Measurements from ENCODE around the gene HDAC9. TPM values are rescaled to one million over a fixed set of nuclear protein-coding genes. Genes with fewer than 3 reads are reported as not detected.

The HDAC9 gene
- total RNA-seq, 1 experiment from 2014 or later = 20.3 TPM

DNA sequence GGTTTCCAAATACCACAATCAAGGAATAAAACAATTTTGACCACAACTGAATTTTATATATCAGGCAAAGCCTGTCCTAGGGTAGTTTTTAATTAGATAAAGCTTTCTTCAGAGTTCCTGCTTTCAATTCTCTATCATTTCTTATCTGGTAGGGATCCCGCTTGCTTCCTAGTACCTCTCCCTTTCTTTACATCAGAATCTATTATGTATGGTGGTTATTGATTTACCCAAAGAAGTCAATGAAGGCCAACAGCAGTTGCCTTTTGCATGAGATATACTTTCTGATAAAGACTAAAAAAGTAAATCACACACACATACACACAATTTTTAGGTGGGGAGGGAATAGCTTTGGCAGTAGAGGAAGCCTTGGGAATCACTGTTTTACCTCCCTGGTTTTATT lies 70.7 kb downstream of the HDAC9 start:
- DNase-seq (ENCODE audit: low read depth, low spot score) = no peak
- in situ Hi-C loops (cut with HindIII; ENCODE audit: low pct_unique_long_range_greater_than_20kb, low sequenced_read_pairs) = no loop called here

DNA sequence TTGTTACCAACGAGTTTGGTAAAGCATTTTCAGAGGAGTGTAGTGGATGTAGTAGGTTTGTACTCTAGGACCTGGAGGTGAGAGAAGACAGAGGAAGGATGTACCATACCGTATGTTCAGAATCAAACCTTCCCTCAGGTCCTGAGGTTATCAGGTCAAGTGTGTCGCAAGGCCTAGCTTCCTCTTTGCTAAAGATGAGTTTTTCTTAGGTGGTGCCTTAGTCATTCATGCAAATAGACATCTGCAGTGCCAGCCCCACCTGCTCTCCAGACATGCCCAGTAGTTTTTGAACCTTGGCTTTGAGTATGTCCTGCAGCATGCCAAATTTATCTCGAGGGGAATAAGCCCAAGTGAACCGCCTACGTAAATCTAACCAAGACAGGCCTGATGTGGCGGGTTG lies 71.3 kb downstream of the HDAC9 start:
- in situ Hi-C loops (cut with HindIII; ENCODE audit: low pct_unique_long_range_greater_than_20kb, low sequenced_read_pairs) = no loop called here
- no peak for DNase-seq (ENCODE audit: low read depth, low spot score)

DNA sequence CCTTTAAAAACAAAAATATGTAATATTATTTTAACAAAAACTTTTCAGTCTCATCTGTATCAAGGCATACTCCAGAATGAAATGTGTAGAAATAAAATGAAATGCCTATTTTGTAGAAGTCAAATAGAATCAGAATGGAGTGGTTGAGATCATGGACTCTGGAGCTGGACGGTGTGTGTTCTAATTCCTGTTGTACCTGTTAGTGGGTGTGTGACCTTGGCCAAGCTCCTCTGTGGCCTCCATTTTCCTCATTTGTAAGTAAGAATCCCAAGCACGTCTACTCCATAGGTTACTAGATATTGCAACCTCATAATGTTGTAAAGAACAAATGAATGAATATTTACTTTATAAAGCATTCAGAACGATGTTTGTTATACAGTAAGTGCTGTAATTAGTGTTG lies 74.9 kb downstream of the HDAC9 start:
- no peak for DNase-seq (ENCODE audit: low read depth, low spot score)
- in situ Hi-C loops (cut with HindIII; ENCODE audit: low pct_unique_long_range_greater_than_20kb, low sequenced_read_pairs) = no loop called here

DNA sequence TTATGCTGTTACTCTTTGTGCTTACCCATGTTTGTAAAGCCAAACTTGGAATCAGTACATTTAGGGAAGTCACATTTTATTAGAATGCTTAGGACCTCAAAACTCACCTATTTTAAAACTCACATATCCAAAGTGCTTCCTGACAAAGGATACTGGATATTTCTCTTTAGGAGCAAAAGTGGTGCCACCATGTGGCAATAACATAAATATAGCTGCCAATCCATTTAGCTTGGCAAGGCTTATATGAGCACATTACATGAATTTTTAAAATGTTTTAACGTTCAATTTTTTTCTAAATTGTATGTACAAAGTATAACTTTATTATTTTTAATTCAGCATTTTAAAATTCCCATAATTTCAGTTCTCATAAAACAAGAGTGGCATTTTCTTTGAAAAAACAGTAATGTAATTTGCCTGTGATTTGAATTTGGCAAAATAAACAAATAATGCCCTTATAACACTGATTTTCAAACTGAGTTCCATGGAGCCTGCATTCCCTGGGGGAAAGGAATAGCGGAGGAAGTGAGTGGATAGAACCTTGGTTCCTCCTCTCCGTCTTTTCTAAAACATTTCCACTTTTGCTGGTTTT lies 75.4 kb downstream of the HDAC9 start:
- DNase-seq (ENCODE audit: low read depth, low spot score) = peak; percentile 83
- in situ Hi-C loops (cut with HindIII; ENCODE audit: low pct_unique_long_range_greater_than_20kb, low sequenced_read_pairs) = no loop called here

DNA sequence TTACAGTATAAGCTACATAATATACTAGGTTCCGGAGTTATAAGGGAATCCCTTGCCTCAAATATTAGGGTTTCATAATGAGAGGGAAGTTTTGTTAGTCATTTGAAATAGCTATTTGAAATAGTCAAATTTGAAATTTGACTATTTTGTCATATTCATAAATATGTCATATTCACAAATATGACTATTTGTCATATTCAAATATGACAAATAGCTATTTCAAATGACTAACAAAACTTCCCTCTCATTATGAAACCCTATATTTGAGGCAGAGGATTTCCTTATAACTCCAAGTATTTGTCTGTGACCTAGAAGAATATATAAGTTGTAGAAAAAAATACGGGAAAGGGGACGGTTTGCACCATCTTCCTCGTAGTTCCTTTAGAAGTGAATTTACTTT lies 76.6 kb downstream of the HDAC9 start:
- in situ Hi-C loops (cut with HindIII; ENCODE audit: low pct_unique_long_range_greater_than_20kb, low sequenced_read_pairs) = no loop called here

DNA sequence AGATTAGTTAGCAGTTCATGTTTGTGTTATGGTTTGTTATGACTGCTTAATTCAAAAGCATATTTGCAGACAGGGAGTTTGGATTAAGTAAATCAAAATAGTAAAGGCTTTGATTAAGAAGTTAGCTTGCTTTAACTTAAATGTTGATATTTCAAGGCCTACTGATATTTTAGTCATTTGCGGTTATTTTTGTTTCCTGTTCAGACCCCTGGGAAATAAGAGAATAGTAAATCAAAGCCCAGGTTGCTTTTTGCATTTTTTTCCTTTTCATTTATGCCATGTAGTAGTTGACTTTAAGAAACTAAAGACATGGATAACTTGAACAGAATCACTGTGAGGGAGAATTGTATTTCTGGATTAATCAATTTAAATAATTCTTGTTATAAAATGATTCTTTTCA lies 77.3 kb downstream of the HDAC9 start:
- in situ Hi-C loops (cut with HindIII; ENCODE audit: low pct_unique_long_range_greater_than_20kb, low sequenced_read_pairs) = no loop called here
- no peak for DNase-seq (ENCODE audit: low read depth, low spot score)

More for the DNA sequence above, 76.6 kb downstream of the HDAC9 start:
- DNase-seq (ENCODE audit: low read depth, low spot score) = no peak

DNA sequence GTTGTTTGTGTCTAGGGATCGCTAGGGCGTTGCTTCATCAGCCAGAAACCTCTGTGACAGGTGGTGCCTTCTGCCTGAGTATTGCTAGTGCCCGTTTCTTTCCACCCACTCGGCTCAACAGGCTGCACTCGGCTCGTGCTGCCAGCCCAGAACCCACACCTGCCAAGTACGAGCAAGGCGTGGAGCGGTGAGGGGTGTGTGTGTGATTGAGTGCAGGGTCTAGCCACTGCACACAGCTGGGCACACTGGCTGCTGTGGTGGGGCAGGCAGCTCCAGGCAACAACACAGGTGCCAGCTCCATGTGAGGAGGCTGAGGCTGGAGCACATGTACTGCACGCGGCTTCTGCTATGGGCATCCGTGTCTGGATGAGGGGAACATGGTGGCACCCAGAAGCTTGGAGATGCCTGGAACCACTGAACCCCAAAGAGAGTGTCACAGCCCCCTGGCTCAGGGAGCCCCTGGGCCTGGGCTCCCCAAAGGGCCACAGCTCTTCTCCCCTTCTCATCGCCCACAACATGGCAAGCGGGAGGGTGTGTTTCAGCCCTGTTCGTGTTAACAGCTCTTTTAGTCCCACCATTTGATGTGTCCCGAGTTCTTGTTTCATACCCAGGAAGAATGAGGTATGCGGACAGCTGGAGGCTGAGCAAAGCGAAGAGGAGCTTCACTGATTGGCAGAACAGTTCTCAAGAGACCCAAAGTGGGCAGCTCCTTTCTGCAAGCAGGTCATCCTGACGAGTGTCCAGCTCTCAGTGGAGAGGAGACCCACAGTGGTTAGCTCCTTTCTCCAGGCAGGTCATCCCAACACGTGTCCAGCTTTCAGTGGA lies 78.1 kb downstream of the HDAC9 start:
- DNase-seq (ENCODE audit: low read depth, low spot score) = no peak
- in situ Hi-C loops (cut with HindIII; ENCODE audit: low pct_unique_long_range_greater_than_20kb, low sequenced_read_pairs) = no loop called here

DNA sequence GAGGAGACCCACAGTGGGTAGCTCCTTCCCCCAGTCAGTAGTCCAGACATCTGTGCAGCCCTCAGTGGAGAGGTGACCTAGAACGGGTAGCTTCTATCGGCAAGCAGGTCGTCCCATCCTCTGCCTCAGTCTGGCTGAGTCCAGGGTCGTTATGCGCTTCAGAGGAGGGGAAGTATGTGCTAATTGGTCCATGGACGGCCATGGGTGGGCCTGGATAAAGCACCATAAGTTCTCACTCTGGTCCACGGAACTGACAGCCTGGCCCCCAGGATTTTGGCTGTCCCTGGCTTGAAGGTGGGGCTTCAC lies 78.6 kb downstream of the HDAC9 start:
- in situ Hi-C loops (cut with HindIII; ENCODE audit: low pct_unique_long_range_greater_than_20kb, low sequenced_read_pairs) = no loop called here
- DNase-seq (ENCODE audit: low read depth, low spot score) = no peak

DNA sequence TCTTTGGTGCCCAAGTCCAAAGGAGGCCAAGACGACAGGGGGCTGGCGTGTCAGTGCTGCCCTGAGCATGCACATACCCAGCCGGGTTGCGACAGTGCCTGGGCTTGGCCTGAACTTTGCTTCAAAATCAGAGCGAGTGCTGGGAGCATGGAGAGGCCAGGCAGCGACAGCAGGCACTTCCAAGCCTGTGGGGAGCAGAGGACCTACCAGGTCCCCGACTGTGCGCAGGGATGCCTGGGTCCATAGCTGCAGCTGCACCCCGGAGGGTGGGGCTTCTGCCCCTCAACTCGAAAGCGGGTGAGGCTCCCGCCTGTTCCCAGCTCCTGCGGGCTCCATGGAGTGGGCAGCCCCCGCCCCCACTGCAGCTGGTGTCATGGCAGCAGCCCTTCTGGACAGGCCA lies 79.1 kb downstream of the HDAC9 start:
- DNase-seq (ENCODE audit: low read depth, low spot score) = no peak
- in situ Hi-C loops (cut with HindIII; ENCODE audit: low pct_unique_long_range_greater_than_20kb, low sequenced_read_pairs) = no loop called here

DNA sequence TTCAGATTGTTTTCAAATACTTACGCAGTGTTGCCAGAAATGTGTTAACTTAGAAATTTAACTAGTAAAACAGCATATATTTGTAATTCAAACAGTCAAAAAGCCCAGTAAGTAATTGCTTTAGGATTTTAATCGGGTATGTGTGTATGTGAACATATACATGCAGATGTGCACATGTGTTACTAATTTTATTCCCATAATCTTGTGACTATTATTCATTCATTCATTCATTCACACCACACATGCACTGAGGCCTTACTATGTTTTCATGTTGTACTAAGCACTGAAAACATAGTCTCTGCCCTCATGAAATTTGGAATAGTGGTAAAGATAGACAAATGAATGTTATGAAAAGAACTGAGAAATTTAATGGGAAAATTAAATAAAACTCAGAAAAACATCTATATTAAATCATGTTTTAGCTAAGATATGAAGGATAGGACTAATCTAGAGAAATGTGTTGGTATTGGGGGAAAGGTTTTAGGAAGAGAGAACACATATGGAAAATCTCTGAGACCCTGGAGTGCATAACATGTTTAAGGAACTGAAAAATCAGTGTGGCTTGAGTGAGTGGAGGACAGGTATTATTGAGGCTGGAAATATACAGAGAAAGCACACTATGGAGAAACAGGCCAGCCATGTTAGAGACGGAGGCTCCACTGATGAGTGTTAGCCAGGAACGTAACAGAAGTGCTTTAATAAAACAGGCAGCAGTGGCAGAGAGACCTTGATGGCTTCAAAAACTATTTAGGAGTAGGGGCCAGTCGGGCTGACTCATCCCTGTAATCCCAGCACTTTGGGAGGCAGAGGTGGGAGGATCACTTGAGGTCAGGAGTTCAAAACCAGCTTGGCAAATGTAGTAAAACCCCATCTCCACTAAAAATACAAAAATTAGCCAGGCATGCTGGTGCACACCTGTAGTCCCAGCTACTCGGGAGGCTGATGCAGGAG lies 80.3 kb downstream of the HDAC9 start:
- in situ Hi-C loops (cut with HindIII; ENCODE audit: low pct_unique_long_range_greater_than_20kb, low sequenced_read_pairs) = no loop called here
- no peak for DNase-seq (ENCODE audit: low read depth, low spot score)

DNA sequence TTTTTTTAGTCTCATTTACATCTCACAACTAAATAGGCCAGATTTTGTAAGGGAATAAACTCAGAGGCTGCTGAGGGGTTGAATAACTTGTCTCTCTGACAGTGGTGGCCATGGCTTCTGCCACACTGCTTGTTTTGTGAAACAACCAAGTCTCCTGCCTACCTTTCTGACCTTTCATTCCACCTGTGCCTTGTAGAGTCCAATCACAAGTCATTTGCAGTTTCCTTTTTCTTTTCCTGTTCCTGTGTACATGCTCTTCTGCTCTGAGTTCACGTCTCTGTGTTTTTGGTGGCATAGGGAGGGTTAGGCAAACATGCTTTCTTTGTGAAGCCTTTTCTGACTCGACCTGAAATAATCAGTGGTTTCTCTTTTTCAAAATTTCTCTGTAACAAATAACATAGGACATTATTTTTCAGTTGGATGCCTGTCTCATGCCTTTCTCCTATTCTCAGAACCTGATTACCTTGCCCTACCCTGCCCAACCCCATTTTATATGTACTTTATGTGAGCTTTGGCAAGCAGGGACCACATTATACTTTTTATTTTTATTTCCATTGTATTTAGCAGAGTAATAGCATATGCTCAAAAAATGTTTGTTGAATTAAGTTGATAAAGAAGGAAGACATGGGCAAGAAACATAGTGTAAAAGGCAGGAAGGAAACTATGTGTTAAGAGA lies 81.7 kb downstream of the HDAC9 start:
- in situ Hi-C loops (cut with HindIII; ENCODE audit: low pct_unique_long_range_greater_than_20kb, low sequenced_read_pairs) = no loop called here
- DNase-seq (ENCODE audit: low read depth, low spot score) = no peak

DNA sequence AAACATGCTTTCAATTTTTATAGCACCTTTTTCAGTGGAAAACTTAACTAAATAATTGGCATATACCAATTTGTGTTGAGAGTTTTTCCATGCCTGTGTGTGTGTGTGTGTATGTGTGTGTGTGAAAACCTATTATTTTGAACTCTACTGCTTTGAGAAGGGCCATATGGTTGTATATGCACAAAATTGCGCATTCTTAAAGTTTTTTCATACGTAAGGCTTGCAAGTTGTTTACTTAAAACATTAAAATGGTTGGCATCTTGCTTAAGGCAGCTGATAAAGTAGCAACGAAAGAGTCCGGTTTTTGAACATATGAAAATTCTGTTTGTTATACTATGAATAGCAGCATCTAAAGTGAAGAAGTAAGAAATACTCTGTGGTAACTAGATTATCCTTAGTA lies 84.1 kb downstream of the HDAC9 start:
- in situ Hi-C loops (cut with HindIII; ENCODE audit: low pct_unique_long_range_greater_than_20kb, low sequenced_read_pairs) = no loop called here
- DNase-seq (ENCODE audit: low read depth, low spot score) = no peak

DNA sequence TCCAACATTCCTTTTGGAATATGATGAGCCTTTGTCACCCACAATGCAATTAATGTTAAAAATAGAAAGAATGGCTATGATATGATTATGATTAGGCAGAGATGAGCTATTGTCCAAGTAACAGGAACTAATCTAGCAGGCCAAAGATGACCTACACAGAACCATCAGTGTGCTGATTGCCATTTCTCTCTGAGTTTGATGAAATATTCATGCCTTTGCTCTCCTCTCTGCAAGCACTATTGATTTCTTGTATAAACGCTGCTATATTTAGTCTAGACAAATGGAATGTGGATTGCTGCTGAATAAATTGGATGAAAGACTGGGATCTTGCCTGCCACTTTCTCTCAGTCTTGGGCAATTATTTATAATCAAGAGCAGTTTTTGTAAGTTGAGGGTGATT lies 85.4 kb downstream of the HDAC9 start:
- in situ Hi-C loops (cut with HindIII; ENCODE audit: low pct_unique_long_range_greater_than_20kb, low sequenced_read_pairs) = no loop called here

DNA sequence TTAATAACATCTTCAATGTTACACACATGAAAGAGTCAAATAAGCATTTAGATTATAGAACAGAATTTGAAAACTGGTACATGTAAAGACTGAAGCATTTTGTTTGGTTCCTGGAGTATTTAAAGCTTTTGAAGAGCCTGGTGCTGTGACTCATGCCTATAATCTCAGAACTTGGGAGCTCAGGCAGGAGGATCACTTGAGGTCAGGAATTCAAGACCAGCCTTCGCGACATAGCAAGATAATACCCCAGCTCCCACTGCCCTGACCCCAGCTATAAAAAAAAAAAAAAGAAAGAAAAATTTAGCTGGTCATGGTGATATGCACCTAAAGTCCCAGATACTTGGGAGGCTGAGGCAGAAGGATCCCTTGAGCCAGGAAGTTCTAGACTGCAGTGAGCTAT lies 87.8 kb downstream of the HDAC9 start:
- in situ Hi-C loops (cut with HindIII; ENCODE audit: low pct_unique_long_range_greater_than_20kb, low sequenced_read_pairs) = no loop called here
- no peak for DNase-seq (ENCODE audit: low read depth, low spot score)

More for the DNA sequence above, 85.4 kb downstream of the HDAC9 start:
- no peak for DNase-seq (ENCODE audit: low read depth, low spot score)

DNA sequence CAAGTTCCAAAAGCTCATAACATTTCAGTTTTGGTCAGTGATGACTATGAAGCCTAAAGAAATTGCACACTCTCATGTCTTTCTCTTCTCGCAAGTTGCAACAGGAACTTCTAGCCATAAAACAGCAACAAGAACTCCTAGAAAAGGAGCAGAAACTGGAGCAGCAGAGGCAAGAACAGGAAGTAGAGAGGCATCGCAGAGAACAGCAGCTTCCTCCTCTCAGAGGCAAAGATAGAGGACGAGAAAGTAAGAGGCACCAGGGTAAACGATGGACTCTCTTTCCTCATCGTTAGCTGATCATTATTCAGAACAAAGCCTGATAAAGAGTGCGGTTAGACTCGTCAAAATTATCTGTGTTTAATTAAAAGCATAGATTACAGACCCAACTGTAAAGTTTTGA lies 94.7 kb downstream of the HDAC9 start:
- in situ Hi-C loops (cut with HindIII; ENCODE audit: low pct_unique_long_range_greater_than_20kb, low sequenced_read_pairs) = no loop called here
- DNase-seq (ENCODE audit: low read depth, low spot score) = no peak

DNA sequence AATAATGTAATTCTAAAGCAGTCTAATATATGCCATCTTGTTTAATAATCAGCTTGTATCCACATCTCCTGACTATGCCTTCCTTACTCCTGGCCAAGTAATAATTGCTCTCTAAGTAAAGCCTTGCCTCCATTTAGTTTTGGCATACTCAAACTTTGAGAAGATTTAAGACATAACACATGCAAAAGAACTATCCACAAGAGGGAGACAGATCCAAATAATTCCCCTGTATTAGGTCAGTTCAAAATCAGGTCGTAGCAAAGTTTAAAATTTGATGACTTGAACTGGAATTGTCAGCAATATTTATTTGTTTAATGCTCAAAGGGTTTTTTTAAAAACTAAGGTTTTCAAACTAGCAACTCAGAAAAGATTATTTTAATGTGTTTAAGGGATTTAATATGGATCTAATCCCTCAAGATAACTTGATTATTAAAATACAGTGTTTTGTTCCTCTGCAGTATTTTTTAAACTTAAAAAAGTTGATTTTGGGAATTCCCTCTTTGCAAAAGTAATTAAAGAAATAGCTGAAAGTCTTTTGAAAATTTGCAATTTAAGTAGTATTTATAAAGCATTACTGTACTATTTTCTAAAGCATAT lies 95.3 kb downstream of the HDAC9 start:
- in situ Hi-C loops (cut with HindIII; ENCODE audit: low pct_unique_long_range_greater_than_20kb, low sequenced_read_pairs) = no loop called here

DNA sequence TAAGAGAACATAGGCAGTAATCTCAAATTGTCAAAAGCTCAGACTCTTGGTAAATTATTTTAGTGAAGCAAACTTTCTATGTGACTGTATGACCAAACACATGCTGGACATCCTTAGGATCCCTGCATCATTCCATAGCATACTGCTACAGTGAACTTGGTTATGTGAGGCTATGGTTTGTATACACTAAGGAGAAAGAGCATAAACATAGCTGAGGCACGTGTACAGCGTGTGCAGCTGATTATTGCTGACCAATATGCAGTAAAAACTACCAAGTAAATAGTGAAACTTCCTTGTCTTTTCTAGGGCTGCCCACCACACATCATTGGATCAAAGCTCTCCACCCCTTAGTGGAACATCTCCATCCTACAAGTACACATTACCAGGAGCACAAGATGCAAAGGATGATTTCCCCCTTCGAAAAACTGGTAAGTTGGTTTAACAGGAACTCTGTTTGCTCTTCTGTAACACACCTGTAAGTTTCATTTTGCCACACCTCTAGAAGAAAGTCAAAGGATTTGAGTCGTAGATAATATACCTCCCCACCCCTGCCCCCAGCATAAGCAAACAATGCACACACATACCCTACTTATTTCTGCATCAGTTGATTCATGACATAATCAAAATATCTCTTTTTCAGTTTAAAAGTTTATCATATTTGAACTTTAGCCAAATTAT lies 98.2 kb downstream of the HDAC9 start:
- in situ Hi-C loops (cut with HindIII; ENCODE audit: low pct_unique_long_range_greater_than_20kb, low sequenced_read_pairs) = no loop called here
- DNase-seq (ENCODE audit: low read depth, low spot score) = no peak

More for the DNA sequence above, 95.3 kb downstream of the HDAC9 start:
- peak; percentile 82 for DNase-seq (ENCODE audit: low read depth, low spot score)

All from SK-MEL-5 (cell line).